Mesothelial cell of epicardium (in vitro differentiated cells): Measurements from ENCODE around the gene BTN3A1. TPM values are rescaled to one million over a fixed set of nuclear protein-coding genes. Genes with fewer than 3 reads are reported as not detected.

Source experiments
- DNase-seq, 2 experiments: peaks; one replicate each; pipeline ENCODE4 v3.0.0; 2021; ENCODE audit warnings: low spot score in 2 of 2; ENCODE audit not compliant: unreplicated experiment in 2 of 2
- H3K27ac Mint-ChIP-seq: 2 replicates; pipeline ENCODE4 v1.8.0; 2021; ENCODE audit warnings: mixed read lengths
- H3K27me3 Mint-ChIP-seq: 2 replicates; pipeline ENCODE4 v1.8.0; 2021; ENCODE audit warnings: low read depth, mixed read lengths
- H3K36me3 Mint-ChIP-seq: 2 replicates; pipeline ENCODE4 v1.8.0; 2021; ENCODE audit warnings: mixed read lengths
- H3K4me1 Mint-ChIP-seq: 2 replicates; pipeline ENCODE4 v1.8.0; 2021; ENCODE audit warnings: mixed read lengths
- H3K4me3 Mint-ChIP-seq: 2 replicates; pipeline ENCODE4 v1.8.0; 2021; ENCODE audit warnings: mild to moderate bottlenecking, moderate library complexity, mixed read lengths
- H3K9me3 Mint-ChIP-seq: 2 replicates; pipeline ENCODE4 v1.8.0; 2021; ENCODE audit warnings: mixed read lengths
- CTCF ChIP-seq: fragments of 200-600 bp; sonication (generic); IDR thresholded peaks from one replicate; pipeline ENCODE4 v1.5.0; 2021; ENCODE audit warnings: antibody characterized with exemption; ENCODE audit not compliant: unreplicated experiment
- total RNA-seq: library from RNA; stranded (reverse); gene quantifications from 3 replicates; pipeline ENCODE4 v1.2.1, GENCODE V29; 2021

BTN3A1 gene
- total RNA-seq, 1 donor from 2014 or later = 39.8 TPM

GRCh38 chr6:26464416-26465131, 62.5 kb downstream of the BTN3A1 start:
- no peak for TF ChIP-seq CTCF
- Mint-ChIP-seq H3K36me3 (peaks cover 83% of the 10 kb centered on the region), H3K4me1 (peaks cover 19% of the 10 kb centered on the region), H3K27ac (no peak overlapping the region), H3K4me3 (no peak overlapping the region), H3K9me3 (peaks cover 3% of the 10 kb centered on the region), H3K27me3 (no peaks in the 10 kb centered on the region)
- DNase-seq = no peak

Other genes with a start within 250 kb of the BTN3A1 start
- 19.2 to 21.5 TPM (median 21.3 TPM) in 3 replicates for gene BTN3A2, start 37.1 kb upstream of the BTN3A1 start, total RNA-seq
- 37.9 to 39.0 TPM (median 38.4 TPM) in 3 replicates for gene BTN2A2, start 19.2 kb upstream of the BTN3A1 start, total RNA-seq
- gene BTN3A3, start 38.2 kb downstream of the BTN3A1 start, total RNA-seq = 15.4 to 17.2 TPM (median 16.3 TPM) in 3 replicates
- gene BTN2A1, start 55.7 kb downstream of the BTN3A1 start, total RNA-seq = 27.2 to 30.5 TPM (median 29.2 TPM) in 3 replicates
- gene BTN1A1, start 98.0 kb downstream of the BTN3A1 start, total RNA-seq = 0.09 to 0.11 TPM in 2 of 3 replicates, not detected in the other
- 49.4 to 60.5 TPM (median 54.1 TPM) in 3 replicates for gene HMGN4, start 136.1 kb downstream of the BTN3A1 start, total RNA-seq
- 21.8 to 22.6 TPM (median 21.9 TPM) in 3 replicates for gene ABT1, start 194.7 kb downstream of the BTN3A1 start, total RNA-seq